ENCODE results near the gene SPOCK3.

DNA sequence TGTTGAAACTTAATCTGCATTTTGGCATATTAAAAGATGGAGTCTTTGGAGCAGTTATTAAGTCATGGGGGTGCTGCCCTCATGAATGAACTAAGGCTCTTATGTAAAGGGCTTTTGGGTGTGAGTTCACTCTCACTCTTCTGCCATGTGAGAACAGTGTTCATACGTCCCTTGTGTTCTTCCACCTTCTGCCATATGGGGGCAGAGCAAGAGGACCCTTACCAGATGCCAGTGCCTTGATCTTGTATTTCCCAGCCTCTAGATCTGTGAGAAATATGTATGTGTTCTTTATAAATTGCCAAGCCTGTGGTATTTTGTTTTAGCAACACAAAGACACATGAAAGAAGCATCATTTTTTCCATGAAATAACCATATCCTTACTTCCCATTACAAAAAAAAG lies 213.9 kb downstream of the SPOCK3 start:
- TF ChIP-seq POLR2A (IDR thresholded peaks at IDR 0.05; ENCODE audit: low read depth, low read length) (no peak), PAX5 (IDR thresholded peaks at IDR 0.05; ENCODE audit: insufficient read depth, low read length, severe bottlenecking) (no peak), POLR2AphosphoS5 (IDR thresholded peaks at IDR 0.05; ENCODE audit: low read depth, low read length) (no peak), POU2F2 (IDR thresholded peaks at IDR 0.05; ENCODE audit: low read depth, low read length) (no peak), TAF1 (IDR thresholded peaks at IDR 0.05; ENCODE audit: low read depth, low read length) (no peak)

Measured in GM12891 (cell line).